CD4-positive, alpha-beta T cell treated with Interferon alpha-2 for 1 hour (primary cell): ENCODE measurements around the gene SIL1.
"Not testable (repeated sequence)": the region's sequence is repeated elsewhere in the genome, so short reads cannot be mapped to it uniquely, and the experiment has no call there.

Experiments used
- DNase-seq, 2 donors: peaks; one replicate each; pipeline ENCODE4 v3.0.0-alpha.2; 2020 to 2022

SIL1 gene

GRCh38 chr5:139171779-139172404 lies 26.3 kb downstream of the SIL1 start:
- no peak for DNase-seq

GRCh38 chr5:139167952-139168720 lies 30.0 kb downstream of the SIL1 start:
- no peak for DNase-seq

- no peak for DNase-seq
Observed at GRCh38 chr5:139167533-139167932, 30.6 kb downstream of the SIL1 start.

GRCh38 chr5:139167063-139167462 lies 31.1 kb downstream of the SIL1 start:
- DNase-seq, result no peak

GRCh38 chr5:139164897-139165296 lies 33.3 kb downstream of the SIL1 start:
- DNase-seq, result not testable (repeated sequence)

- peak in 1 of 2 donors; percentile 15 for DNase-seq
Observed at GRCh38 chr5:139164020-139164419, 34.1 kb downstream of the SIL1 start.

GRCh38 chr5:139162448-139162847 lies 35.7 kb downstream of the SIL1 start:
- DNase-seq, result no peak

GRCh38 chr5:139158791-139159190 lies 39.4 kb downstream of the SIL1 start:
- no peak for DNase-seq

GRCh38 chr5:139157556-139157955 lies 40.6 kb downstream of the SIL1 start:
- no peak for DNase-seq

- DNase-seq, result no peak
Observed at GRCh38 chr5:139156814-139157213, 41.4 kb downstream of the SIL1 start.

- DNase-seq, result no peak
Observed at GRCh38 chr5:139155333-139155732, 42.8 kb downstream of the SIL1 start.

GRCh38 chr5:139151902-139152301 lies 46.3 kb downstream of the SIL1 start:
- no peak for DNase-seq

- DNase-seq, result no peak
Observed at GRCh38 chr5:139150367-139150999, 47.7 kb downstream of the SIL1 start.

- DNase-seq, result no peak
Observed at GRCh38 chr5:139149477-139150199, 48.5 kb downstream of the SIL1 start.

GRCh38 chr5:139148986-139149385 lies 49.2 kb downstream of the SIL1 start:
- DNase-seq, result no peak

- no peak for DNase-seq
Observed at GRCh38 chr5:139148306-139148705, 49.9 kb downstream of the SIL1 start.

- no peak for DNase-seq
Observed at GRCh38 chr5:139147483-139148087, 50.6 kb downstream of the SIL1 start.

GRCh38 chr5:139146809-139147482 lies 51.2 kb downstream of the SIL1 start:
- DNase-seq, result no peak

- DNase-seq, result no peak
Observed at GRCh38 chr5:139141446-139142204, 56.5 kb downstream of the SIL1 start.

- DNase-seq, result no peak
Observed at GRCh38 chr5:139140591-139141071, 57.5 kb downstream of the SIL1 start.

GRCh38 chr5:139138809-139139208 lies 59.4 kb downstream of the SIL1 start:
- DNase-seq, result no peak
